IPS-18c (cell line): ENCODE data around the gene LFNG.

Experiments
- H3K4me3 ChIP-seq: 2 replicates; pipeline ENCODE4 v1.7.0; 2013; ENCODE audit warnings: low read depth, mild to moderate bottlenecking, low read length, moderate library complexity; ENCODE audit not compliant: insufficient read depth
- H3K9me3 ChIP-seq: one replicate; pipeline ENCODE4 v1.6.1; 2013; ENCODE audit warnings: mild to moderate bottlenecking, low read length, moderate library complexity; ENCODE audit not compliant: control insufficient read depth, insufficient read depth

Gene LFNG

GRCh38 chr7:2567679-2568278 lies 48.2 kb downstream of the LFNG start:
- Histone ChIP-seq H3K9me3 (no peaks in the 10 kb centered on the region), H3K4me3 (no peak overlapping the region)

- Histone ChIP-seq H3K4me3 (no peak overlapping the region), H3K9me3 (no peaks in the 10 kb centered on the region)
Measured at GRCh38 chr7:2568521-2569223, 49.1 kb downstream of the LFNG start.

- no peak overlapping the region for H3K4me3 ChIP-seq
- no peaks in the 10 kb centered on the region for H3K9me3 ChIP-seq
Measured at GRCh38 chr7:2569421-2569820, 49.8 kb downstream of the LFNG start.

- H3K4me3 ChIP-seq, result no peak overlapping the region
- H3K9me3 ChIP-seq, result no peaks in the 10 kb centered on the region
Measured at GRCh38 chr7:2570021-2570420, 50.4 kb downstream of the LFNG start.

GRCh38 chr7:2571409-2571808 lies 51.8 kb downstream of the LFNG start:
- H3K9me3 ChIP-seq, result no peaks in the 10 kb centered on the region

GRCh38 chr7:2572101-2572842 lies 52.7 kb downstream of the LFNG start:
- no peaks in the 10 kb centered on the region for H3K9me3 ChIP-seq
- H3K4me3 ChIP-seq, result no peak overlapping the region

More at GRCh38 chr7:2571409-2571808, 51.8 kb downstream of the LFNG start:
- no peak overlapping the region for H3K4me3 ChIP-seq

GRCh38 chr7:2573761-2574160 lies 54.2 kb downstream of the LFNG start:
- no peaks in the 10 kb centered on the region for H3K9me3 ChIP-seq
- no peak overlapping the region for H3K4me3 ChIP-seq

GRCh38 chr7:2575046-2575732 lies 55.6 kb downstream of the LFNG start:
- Histone ChIP-seq H3K9me3 (no peaks in the 10 kb centered on the region), H3K4me3 (no peak overlapping the region)

GRCh38 chr7:2575733-2576340 lies 56.3 kb downstream of the LFNG start:
- H3K4me3 ChIP-seq, result no peak overlapping the region
- no peaks in the 10 kb centered on the region for H3K9me3 ChIP-seq

- no peak overlapping the region for H3K4me3 ChIP-seq
- H3K9me3 ChIP-seq, result no peaks in the 10 kb centered on the region
Measured at GRCh38 chr7:2576742-2577491, 57.3 kb downstream of the LFNG start.
